Stimulated activated CD8-positive, alpha-beta memory T cell treated with anti-CD3 and anti-CD28 coated beads, Interleukin-4, amount 100 ng/mL, for 24 hours (primary cell): ENCODE results near the gene NKX2-1.

ENCODE experiments used
- DNase-seq: peaks from one replicate; pipeline ENCODE4 v3.0.0-alpha.2; 2020; ENCODE audit warnings: low read depth

Gene NKX2-1

DNA sequence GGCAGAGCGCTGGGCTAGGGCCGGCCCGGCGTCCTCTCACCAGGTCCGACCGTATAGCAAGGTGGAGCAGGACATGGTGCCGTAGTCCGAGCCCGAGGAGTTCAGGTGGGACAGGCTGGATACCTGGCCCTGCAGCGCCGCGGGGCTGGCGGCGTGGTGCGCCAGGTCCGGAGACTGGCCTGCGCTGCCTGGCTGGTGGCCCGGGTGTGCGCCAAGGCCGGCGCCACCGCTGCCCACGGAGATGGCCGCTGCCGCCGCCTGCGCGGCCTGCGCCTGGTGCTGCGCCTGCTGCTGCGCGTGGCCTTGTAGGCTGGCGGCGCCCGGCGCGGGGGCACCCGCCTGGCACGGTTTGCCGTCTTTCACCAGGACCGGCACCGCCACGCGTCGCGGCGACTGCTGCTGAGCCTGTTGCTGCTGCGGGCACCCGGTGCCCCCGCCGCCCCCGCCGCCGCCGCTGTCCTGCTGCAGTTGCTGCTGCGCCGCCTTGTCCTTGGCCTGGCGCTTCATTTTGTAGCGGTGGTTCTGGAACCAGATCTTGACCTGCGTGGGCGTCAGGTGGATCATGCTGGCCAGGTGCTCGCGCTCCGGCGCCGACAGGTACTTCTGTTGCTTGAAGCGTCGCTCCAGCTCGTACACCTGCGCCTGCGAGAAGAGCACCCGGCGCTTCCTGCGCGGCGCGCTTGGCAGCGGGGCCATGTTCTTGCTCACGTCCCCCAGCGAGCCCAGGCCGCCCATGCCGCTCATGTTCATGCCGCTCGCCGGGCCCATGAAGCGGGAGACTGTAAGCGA is 2.6 kb downstream of the NKX2-1 start:
- DNase-seq = no peak

DNA sequence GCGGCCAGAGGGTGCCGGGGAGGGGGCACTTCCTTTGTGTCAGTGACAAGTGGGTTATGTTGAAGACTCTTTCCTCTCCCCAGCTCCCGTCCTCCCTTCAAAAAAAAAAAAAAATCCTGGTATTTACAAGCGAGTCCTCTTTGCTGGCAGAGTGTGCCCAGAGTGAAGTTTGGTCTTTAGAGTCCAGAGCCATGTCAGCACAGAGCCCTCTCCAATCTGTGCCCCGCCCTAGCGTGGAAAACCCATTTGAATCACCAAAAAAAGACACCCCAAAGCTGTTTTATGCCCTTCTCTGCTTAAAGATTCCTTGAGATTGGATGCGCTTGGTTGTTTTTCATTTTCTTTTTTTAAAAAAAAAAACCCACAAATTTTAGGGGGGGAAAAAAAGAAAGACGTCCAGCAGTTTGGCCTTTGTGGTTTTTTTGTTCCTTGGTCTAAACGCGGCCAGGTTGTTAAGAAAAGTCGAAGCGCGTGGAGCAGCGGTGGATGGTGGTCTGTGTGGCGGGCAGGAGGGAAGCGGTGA is 3.3 kb downstream of the NKX2-1 start:
- no peak for DNase-seq

DNA sequence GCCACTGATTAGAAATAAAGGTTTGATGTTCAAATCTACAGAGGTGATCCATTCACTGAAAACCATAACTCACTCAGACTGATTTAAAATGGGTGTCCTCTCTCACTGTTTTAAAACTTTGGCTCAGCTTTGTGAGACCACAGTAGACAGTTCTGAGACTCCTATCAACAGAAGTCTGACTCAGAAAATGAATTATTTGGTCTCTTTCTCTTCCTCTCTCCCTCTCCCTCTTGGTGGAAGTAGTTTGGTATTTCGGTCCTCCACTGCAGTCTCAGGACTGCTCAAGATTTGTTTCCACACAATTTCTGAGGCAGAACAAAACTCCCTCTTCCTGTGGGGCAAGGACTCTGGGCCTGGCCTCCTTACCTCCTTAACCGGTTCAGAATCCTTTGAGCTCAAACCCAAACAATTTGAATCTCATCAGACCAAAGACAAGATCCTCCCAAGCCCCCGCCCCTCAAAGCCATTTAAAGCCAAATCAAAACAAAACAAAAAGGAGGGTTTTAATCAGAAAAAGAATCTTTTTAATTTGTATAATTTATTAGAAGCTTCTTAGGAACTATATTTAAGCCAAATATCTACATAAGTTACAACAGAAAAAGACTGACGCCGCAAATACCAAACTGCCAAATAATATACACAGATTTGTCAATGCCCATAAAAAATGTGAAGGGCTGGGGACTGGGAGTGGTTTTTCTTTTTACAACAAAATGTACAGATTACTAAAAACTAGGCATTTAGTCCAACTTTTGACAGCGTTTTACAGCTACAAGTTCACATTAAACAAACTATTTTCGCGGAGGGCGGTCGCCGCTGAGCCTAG is 3.9 kb downstream of the NKX2-1 start:
- no peak for DNase-seq

DNA sequence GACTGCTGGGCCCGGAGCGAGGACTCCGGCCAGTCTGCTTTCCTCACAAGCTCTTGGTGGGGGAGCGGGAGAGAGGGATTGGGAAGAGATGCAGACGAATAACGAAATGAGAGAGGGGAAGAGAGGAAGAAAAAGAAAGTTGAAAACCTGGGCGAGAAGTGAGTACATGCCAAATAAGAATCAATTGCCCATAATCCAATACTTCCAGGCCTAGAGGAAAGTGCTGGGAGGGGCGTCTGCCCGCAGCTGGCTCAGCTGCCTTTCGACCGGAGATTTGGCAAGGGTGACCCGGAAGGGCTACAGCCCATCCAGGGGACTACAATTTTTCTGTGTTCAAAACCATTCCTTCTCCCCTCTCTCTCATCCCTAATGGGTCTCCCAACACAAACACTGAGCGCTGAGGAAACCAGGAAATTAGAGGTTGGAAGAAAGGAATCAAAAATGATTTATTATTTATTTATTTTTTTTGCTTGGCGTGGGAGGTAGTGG is 4.9 kb downstream of the NKX2-1 start:
- no peak for DNase-seq

DNA sequence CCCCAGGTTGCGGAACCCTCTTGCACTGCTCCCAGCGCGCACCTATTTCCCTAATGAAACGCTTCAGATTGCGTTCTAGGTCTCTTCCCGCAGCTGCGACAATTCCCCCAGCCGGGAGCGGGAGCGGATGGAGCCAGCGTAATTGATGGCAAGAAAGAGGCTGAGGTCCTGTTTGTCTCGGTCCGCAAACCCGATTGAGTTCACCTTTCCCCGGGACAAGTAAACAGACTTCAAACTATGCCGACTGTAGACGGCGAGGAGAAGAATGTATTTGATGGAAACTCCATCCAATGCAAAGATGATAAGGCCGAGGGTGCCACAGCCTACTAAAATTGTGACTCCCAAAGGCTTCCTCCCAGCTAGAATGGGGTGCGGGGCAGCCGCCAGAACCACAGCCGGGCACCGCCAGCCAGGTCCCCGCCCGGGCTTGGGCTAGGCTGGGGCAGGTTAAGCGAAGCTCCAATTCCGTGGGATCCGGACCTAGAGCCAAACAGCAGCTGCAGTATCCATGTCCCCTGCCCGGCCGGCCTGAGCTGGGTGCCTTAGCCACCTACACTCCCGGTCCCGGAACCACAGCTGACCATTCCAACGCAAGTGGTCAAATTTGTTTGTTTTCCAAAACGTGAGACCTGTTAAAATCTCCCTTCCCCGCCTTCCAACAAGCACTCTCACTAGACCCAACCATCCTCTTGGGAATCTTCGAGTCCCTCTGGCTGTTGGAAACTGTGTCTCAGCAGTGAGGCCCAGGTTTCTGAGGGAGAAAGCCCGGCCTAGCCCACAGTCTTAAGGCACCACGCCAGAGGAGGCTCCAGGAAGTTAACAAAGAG is 5.5 kb downstream of the NKX2-1 start:
- no peak for DNase-seq

DNA sequence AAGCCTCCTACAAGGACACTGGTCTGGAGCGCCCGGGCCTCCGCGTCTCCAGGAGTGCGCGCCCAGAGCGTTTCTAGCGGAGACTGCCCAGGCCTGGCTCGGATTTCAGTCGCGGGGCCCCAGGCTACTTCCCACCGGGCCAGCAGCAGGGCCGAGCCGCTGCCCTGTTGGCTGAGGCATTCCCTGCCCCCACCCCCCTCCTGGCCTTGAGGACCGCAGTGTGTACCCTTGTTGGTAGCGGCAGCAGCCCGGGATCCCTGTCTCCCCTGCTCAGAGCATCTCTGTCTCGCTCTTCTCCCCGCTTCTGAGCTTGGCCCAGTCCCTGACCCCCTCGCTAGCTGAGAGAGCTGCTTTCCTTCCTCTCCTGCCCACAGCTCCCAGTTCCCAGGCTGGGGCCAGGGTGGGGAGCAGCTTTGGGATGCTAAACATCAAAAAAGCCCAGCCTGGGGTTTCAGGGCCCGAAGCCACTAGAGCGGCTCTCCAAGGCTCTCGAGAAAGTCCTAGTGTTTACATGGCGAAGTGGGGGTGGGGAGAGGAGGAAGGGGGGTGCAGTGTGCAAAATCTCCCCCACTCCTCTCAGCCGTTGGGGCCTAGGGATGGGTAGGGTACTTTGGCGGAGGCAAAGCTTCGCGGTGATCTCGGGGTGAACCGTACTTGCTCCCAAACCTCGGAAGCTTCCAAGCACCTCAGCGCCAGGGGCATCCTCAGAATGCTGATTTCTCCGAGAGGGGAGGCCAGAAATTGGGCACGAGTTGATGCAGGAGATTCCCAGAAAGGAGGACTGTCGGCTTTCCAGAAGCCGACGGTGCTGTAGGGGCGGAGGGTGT is 6.4 kb downstream of the NKX2-1 start:
- no peak for DNase-seq

DNA sequence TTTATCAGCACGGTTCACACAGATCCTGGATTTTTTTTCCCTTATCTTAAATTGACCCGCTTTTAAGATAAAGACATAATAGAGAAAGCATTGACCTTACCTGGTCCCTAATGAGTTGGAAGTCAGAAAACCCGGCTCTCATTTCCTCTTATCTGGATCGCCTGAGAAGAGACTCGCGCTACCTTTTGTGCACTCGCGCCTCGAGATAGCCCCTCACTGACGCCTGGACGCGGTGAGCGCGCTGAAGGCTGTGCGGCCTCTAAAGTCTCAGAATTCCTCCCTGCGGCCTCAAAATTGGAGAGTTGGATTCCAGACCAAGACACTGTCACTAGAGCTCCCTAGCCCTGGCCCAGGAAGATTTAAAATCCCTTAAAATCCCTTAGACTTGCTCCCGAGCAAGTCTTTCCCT is 7.0 kb downstream of the NKX2-1 start:
- DNase-seq = no peak

DNA sequence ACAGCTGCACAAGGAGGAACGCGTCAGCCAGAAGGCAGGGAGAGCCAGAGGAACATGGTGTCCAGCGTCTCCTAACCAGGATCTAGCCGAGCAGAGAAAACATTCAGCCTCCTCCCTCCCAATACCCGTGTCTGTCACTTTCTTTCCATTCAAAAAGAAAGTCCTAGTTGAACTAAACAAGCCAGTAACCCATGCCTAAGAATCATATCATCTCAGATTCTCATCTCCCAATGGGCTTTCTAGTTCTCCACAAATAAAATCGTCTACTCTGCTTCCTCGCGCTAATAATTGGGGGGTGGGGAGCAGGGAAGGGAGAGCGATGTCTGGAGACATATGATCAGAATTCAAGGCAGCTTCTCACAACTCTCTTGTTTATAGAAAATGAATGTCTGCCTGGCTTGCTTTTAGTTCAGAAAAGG is 7.4 kb downstream of the NKX2-1 start:
- DNase-seq = no peak

DNA sequence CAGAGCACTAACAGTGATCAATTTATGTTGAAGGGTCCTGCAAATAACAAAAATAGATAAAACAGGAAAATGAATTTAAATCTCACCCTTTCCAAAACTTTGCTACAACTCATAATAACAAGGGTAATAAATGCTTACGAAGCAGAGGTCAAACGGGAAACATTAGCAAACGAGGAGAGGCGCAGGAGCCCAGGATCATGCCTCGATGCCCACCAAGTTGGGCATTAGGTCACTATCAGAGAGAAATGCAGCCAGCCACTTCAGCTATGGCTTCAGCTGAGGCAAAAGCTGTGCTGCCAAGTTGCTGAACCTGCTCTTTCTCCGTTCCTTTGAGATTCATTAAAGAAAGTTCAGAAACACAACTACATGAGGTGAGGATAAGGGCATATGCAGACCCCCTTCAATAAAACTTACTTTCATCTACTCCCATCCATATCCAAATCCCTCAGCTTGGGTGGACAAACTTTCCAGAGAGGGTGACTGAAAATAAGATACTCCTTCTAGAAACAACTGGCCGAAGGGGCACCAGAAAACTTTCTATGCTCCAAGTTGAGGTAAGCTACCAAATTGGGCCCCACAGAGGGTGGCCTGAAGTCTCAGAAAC is 7.9 kb downstream of the NKX2-1 start:
- no peak for DNase-seq

DNA sequence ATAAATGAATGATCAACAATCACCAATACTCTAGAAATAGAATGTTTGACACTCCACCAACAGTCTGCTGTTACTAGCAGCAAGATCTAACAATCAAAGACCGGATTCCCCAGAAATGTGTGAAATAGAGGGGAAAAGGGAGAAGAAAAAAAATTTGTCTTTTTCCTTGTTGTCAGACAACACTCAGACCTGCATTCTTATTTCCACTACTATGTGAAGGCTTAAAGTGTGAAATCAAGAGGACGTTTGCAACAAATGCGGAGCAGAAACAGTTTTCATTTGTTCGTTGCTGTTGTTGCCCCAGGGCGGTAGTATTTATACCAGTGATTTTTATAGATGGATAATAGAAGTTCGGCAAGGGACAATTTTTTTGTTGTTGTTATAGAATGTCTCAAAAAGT is 9.2 kb downstream of the NKX2-1 start:
- DNase-seq = no peak

DNA sequence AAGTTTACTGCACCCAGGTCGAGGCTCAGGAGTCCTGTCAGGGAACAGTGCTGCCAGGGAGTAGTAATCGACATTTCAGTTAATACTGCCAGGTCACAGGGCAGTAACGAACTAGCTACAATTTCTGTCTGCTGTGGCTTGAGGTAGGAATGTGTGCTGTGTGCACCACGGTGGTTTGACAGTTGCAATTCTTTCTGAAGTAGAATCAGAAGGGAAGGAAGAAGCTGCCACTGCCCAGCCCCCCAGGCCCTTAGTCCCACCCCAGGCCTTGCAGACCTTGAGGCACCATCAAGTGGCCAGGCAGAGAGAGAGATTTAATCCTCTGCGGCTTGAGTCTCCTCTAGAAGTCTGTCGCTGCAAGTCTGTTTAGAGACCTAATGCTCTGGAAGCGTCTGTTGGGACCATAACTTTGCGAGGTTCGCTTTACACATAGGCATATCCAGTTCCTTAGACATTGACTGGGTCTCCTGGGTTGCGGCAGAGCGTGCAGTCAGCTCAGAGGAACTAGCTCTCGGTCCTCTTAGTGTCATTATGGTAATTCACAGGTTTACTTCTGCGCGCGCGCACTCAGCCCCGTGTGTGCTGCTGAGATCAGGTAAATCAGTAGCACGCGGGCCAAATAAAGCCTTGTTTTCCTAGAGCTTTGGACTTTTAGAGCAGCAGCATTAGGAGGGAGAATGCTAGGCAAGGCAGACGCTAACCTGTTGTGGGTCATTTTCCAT is 9.8 kb downstream of the NKX2-1 start:
- DNase-seq = no peak

DNA sequence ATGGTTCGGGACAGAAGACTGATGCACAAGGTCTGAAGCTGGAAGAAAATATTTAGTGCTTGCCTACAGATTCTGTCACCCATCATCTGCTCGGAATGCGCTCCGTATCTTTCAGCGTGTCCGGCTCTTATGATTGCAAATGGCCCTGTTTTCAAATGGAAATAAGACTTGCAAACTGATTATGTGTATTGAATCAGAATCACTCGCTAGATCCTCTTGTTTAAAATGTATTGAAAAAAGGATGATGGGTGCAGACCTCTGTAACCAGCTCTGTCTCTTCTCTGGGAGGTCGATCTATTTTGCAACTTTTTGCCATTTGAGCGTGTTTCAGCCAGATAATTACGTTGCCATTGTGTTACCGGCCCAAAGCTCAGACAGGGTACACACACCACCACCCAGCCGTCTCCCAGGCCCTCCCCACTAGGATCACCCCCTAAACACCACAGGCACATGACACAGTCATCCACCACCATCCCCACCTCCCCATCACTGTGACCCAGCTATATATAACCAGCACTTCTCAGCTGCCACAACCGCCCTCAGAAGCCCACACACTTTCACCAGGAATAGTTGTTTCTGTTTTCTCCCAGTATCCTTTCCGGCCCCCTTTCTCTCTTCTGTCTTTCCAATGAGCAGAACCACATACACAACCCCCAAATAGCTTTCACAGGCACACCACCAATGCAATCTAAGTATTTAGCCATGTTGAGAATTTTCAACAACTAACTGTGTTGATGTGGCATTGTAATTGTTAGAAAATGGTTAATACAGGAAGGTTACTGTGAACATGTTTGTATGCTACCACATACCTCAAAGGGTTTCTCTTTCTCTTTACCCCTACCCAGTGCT is 10.7 kb downstream of the NKX2-1 start:
- DNase-seq = no peak

DNA sequence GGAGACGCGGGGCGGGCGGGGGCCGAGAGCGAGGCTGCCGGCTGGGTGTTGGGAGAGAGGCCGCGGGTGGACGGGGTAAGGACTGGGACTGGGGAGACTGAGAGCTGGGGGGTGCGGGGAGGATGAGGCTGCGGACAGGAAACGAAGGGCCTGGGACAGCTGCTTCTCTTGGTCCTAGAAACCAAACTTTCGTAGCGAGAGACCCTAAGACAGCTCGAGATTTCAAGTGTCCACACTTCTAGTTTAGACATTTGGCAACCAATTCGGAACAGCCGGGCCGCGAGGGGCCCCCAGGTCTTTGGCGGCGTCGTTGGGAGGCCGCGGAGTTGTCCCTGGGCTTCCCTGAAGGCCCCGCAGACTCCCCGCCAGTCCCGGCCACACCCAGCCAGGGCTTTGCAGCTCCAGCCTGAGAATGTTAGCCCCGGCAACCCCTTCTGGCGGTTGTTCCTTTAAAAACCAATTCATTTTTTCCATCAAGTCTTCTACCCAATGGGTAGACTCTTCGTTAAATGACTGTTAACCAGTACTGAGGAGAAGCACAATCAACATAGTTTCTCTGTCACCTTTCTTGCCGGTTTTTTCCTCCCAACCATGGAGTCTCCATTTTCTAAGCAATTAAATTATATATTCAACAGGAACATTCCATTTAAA is 11.5 kb downstream of the NKX2-1 start:
- DNase-seq = no peak

DNA sequence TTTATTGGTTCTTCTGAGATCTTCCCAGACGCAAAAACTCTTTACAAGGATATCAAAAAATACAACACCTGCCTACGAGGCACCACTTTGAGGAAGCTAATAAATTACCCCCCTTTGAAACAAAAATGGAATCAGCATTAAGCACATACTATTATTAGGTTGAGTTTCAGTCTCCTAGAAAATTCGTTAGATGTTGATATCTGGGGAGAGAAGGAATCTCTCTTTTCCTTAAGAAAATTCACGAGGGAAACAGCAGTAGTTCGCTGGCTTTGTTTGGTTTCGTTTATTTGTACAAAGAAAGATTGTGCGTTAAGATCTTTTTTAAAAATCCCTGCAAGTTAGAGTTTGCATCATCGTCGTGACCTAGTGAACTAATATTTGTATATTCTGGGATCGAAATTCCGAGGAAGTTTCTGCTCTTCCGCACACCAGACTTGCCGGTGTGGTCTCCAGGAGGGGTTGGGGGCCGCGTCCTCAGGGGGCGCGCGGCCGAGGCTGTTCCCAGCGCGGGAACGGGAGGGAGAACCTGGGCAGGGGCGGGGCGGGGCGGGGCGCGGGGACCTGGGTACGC is 12.1 kb downstream of the NKX2-1 start:
- DNase-seq = no peak

DNA sequence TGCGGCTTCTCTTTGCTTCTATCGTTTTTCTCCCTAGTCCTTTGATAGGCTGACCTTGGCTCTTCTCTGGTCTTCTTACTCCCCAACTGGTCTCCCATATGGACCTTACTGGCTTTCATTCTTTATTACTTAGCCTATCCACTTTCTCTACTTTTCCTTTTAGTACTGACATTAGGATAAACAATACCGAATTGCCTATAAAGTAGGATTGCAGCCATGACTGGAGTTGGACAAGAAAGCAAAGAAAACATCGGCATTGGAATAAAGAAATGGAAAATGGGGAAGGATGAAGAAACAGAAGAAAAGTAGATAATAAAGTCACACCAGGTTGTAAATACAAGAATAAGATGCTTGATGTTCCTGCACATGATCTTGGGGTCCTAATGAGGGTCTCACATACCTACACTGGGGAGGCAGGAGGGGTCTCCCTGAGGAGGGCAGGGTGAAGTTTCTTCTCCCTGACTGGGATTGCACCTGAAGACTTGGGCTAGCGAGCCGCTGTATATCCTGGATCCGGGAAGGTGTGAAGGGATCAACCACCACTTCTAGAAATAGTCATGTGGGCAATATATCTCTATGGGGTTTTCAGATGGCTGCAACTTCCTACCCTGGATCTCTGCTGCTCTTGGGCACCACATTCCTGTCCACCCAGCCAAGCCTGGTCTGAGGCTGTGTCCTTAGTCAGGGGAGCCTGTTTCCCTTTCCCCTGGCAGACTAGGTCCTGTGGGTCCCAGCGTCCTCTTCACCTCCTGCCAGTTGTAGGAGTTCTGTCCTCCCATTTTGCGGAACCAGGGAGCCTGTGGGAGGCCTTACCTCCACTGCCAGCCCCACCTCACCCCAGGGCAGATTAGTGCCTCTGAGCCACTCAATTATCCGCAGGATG is 13.1 kb downstream of the NKX2-1 start:
- DNase-seq = no peak

DNA sequence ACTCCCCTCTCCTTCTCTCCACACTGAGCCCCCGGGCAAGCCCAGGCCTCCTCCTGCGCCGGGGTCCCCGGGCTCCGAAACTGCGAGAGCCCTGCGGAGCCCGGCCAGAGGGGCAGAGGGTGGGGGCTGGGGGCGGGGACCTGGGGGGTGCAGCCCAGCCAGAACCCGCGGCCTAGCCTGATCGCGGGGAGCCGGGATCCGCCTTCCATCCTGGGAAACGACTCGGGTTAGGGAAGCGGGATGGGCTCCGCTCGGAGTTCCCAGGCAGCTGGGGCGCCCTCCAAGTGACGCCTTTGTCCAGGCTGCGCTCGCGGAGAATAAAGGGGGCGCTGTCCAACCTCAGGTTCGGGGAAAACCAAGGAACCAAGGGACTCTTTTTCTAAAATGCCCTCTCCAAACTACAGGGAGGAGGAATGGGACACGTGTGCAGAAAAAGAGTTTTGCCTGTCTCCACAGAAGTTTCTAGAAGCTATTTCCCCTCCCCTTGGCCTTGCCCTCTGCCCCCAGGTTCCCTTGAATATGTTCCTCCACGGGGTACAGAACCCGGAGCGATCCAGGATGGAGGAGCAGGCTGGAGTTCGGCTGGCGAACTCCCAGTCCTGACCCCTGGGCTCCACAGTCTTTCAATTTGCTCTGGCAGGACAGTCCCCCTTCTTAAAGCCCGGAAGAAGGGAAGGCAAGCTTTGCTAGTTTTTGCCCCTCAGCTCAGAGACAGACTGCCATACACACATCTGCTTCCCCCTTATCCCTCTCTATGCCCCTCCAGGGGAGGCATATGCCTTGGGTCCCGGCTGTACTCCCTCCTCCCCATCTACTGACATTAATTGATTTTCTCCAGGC is 13.9 kb downstream of the NKX2-1 start:
- no peak for DNase-seq
